Peyer's patch (tissue), 4 donors: Measurements from ENCODE around the gene ALDH2.

Experiments used
- CTCF ChIP-seq, 6 experiments: fragments of 450-650 bp in 4 of 6; fragments of 200-600 bp in 2 of 6; sonication (generic) in 1 of 6; IDR thresholded peaks; one replicate each; pipeline ENCODE4 v1.5.1; 2017 to 2019; ENCODE audit warnings: antibody characterized with exemption in 6 of 6, mild to moderate bottlenecking in 3 of 6, moderate library complexity in 1 of 6
- POLR2A ChIP-seq, 2 donors: fragments of 450-650 bp; IDR thresholded peaks; one replicate each; pipeline ENCODE4 v1.5.1; 2017; ENCODE audit warnings: antibody characterized with exemption in 2 of 2, mild to moderate bottlenecking in 2 of 2, moderate library complexity in 2 of 2

GRCh38 chr12:111838353-111838752 lies 71.6 kb downstream of the ALDH2 start:
- TF ChIP-seq POLR2A (IDR thresholded peaks at IDR 0.05) (no peak), CTCF (IDR thresholded peaks at IDR 0.05) (no peak)
